Smooth muscle cell of the umbilical artery (primary cell): ENCODE results near the gene EGFL7. TPM values are rescaled to one million over a fixed set of nuclear protein-coding genes. Genes with fewer than 3 reads are reported as not detected.

Experiments
- total RNA-seq: library from RNA; depleted of rRNA; stranded (reverse); fragments of >200 nt; gene quantifications from 2 replicates; pipeline ENCODE4 v1.2.3, GENCODE V29; 2014

EGFL7 gene
- total RNA-seq, result 22.7 and 33.6 TPM in 2 replicates

GRCh38 chr9:136662656-136663581, at the start of gene EGFL7:
Gene EGFL7 (plus strand): TSS chr9:136662916. CDS start chr9:136668283, 5,367 bp downstream.

GRCh38 chr9:136686794-136687711, 24.3 kb downstream of the EGFL7 start, which contains the start of gene AGPAT2:
Gene AGPAT2 (minus strand): TSS chr9:136687457. CDS start chr9:136687357, 100 bp downstream.

GRCh38 chr9:136711751-136712689, 49.3 kb downstream of the EGFL7 start, which contains the start of gene DIPK1B:
Gene DIPK1B (plus strand): TSS chr9:136712572. CDS start chr9:136712666, 94 bp downstream.

Other genes starting within 250 kb of the EGFL7 start
- 3.9 and 10.7 TPM in 2 replicates for gene INPP5E, start 223.1 kb upstream of the EGFL7 start, total RNA-seq
- 38.0 and 63.9 TPM in 2 replicates for gene SEC16A, start 179.9 kb upstream of the EGFL7 start, total RNA-seq
- 7.1 and 27.3 TPM in 2 replicates for gene NOTCH1, start 116.9 kb upstream of the EGFL7 start, total RNA-seq
- 33.3 and 36.0 TPM in 2 replicates for gene AGPAT2, start 24.5 kb downstream of the EGFL7 start, total RNA-seq
- gene DIPK1B, start 49.7 kb downstream of the EGFL7 start, total RNA-seq, result 0.30 and 0.51 TPM in 2 replicates
- gene LCN10, start 80.0 kb downstream of the EGFL7 start, total RNA-seq, result not detected in 2 replicates
- gene LCN6, start 85.6 kb downstream of the EGFL7 start, total RNA-seq, result not detected in 2 replicates
- not detected in 2 replicates for gene LCN8, start 95.3 kb downstream of the EGFL7 start, total RNA-seq
- not detected in 2 replicates for gene LCN15, start 101.6 kb downstream of the EGFL7 start, total RNA-seq
- gene TMEM141, start 128.4 kb downstream of the EGFL7 start, total RNA-seq, result 39.2 and 72.2 TPM in 2 replicates
- 0.30 and 0.32 TPM in 2 replicates for gene CCDC183, start 133.4 kb downstream of the EGFL7 start, total RNA-seq
- 46.3 and 70.5 TPM in 2 replicates for gene RABL6, start 145.0 kb downstream of the EGFL7 start, total RNA-seq
- 2.1 and 2.4 TPM in 2 replicates for gene AJM1, start 179.6 kb downstream of the EGFL7 start, total RNA-seq
- 65.8 and 98.9 TPM in 2 replicates for gene PHPT1, start 186.5 kb downstream of the EGFL7 start, total RNA-seq
- 2.7 and 4.0 TPM in 2 replicates for gene MAMDC4, start 189.4 kb downstream of the EGFL7 start, total RNA-seq
- 209 and 275 TPM in 2 replicates for gene EDF1, start 203.4 kb downstream of the EGFL7 start, total RNA-seq
- 5.6 and 16.0 TPM in 2 replicates for gene TRAF2, start 223.6 kb downstream of the EGFL7 start, total RNA-seq